Nephron progenitor cell (in vitro differentiated cells): ENCODE results near the gene PCDH9.

ENCODE experiments used
- DNase-seq: peaks from one replicate; pipeline ENCODE4 v3.0.0; 2021
- H3K27ac Mint-ChIP-seq: 2 replicates; pipeline ENCODE4 v1.8.0; 2021; ENCODE audit warnings: mild to moderate bottlenecking, moderate library complexity, mixed read lengths
- H3K27me3 Mint-ChIP-seq: 2 replicates; pipeline ENCODE4 v1.8.0; 2021; ENCODE audit warnings: mild to moderate bottlenecking, low read depth, mixed read lengths; ENCODE audit not compliant: poor library complexity
- H3K36me3 Mint-ChIP-seq: 2 replicates; pipeline ENCODE4 v1.8.0; 2021; ENCODE audit warnings: low read depth, mixed read lengths
- H3K4me1 Mint-ChIP-seq: 2 replicates; pipeline ENCODE4 v1.8.0; 2021; ENCODE audit warnings: mixed read lengths
- H3K4me3 Mint-ChIP-seq: 2 replicates; pipeline ENCODE4 v1.8.0; 2021; ENCODE audit warnings: mild to moderate bottlenecking, moderate library complexity, mixed read lengths
- H3K9me3 Mint-ChIP-seq: 2 replicates; pipeline ENCODE4 v1.8.0; 2021; ENCODE audit warnings: mild to moderate bottlenecking, moderate library complexity, mixed read lengths
- TF ChIP-seq, protein P1 (sequence below): fragments of 200-600 bp; sonication (generic); IDR thresholded peaks from 2 replicates; pipeline ENCODE4 v1.5.0; 2021; ENCODE audit warnings: antibody characterized with exemption

The PCDH9 gene

DNA sequence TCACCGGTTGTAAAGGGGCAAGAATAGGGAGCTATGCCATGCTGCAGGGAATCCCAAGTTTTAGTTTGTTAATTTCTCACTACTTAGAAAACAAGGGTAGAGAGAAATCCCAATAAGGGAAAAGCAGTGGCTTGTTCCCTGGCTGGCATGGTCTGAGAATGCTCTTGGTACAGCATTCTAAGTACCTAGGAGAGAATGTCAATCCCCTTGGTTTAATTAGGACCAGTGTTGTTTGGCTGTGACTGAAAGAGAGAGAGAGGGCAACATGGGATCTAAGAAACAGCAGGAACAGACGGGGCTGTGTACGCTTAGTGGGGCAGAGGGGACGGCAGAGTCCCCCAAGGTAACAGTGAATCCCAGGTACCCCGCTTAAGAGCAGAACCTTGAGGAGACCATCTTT, 228.8 kb downstream of the PCDH9 start:
- H3K4me3 Mint-ChIP-seq = no peak overlapping the region
- peaks cover 4% of the 10 kb centered on the region for H3K9me3 Mint-ChIP-seq
- peaks cover 4% of the 10 kb centered on the region for H3K36me3 Mint-ChIP-seq
- TF ChIP-seq, protein P1, sequence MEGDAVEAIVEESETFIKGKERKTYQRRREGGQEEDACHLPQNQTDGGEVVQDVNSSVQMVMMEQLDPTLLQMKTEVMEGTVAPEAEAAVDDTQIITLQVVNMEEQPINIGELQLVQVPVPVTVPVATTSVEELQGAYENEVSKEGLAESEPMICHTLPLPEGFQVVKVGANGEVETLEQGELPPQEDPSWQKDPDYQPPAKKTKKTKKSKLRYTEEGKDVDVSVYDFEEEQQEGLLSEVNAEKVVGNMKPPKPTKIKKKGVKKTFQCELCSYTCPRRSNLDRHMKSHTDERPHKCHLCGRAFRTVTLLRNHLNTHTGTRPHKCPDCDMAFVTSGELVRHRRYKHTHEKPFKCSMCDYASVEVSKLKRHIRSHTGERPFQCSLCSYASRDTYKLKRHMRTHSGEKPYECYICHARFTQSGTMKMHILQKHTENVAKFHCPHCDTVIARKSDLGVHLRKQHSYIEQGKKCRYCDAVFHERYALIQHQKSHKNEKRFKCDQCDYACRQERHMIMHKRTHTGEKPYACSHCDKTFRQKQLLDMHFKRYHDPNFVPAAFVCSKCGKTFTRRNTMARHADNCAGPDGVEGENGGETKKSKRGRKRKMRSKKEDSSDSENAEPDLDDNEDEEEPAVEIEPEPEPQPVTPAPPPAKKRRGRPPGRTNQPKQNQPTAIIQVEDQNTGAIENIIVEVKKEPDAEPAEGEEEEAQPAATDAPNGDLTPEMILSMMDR = no peak
- H3K4me1 Mint-ChIP-seq = peaks cover 12% of the 10 kb centered on the region
- H3K27ac Mint-ChIP-seq = peak overlapping the region; percentile 17
- peaks cover 3% of the 10 kb centered on the region for H3K27me3 Mint-ChIP-seq
- no peak for DNase-seq

DNA sequence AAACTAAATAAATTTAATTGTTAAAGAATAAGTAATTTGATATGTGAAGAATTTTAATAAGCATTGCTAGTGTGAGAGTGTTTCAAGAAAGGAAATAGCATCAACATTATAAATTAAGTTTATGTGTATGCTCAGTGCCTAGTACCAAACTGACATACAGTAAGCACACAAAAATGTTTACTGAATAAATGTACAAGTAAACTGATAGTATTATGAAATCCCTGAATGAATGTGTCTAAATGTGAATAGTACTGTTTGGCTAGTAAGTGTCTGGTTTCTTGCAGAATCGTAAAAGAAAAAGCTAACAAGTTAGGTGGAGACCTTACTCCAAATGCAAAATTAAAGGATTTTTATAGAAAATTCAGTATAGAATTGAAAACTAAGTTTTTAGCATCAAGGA, 233.6 kb downstream of the PCDH9 start:
- TF ChIP-seq, protein P1 = no peak
- H3K36me3 Mint-ChIP-seq = peaks cover 4% of the 10 kb centered on the region
- peaks cover 4% of the 10 kb centered on the region for H3K9me3 Mint-ChIP-seq
- no peak for DNase-seq
- peaks cover 3% of the 10 kb centered on the region for H3K27me3 Mint-ChIP-seq
- H3K27ac Mint-ChIP-seq = no peak overlapping the region
- peaks cover 30% of the 10 kb centered on the region for H3K4me1 Mint-ChIP-seq
- H3K4me3 Mint-ChIP-seq = no peak overlapping the region

DNA sequence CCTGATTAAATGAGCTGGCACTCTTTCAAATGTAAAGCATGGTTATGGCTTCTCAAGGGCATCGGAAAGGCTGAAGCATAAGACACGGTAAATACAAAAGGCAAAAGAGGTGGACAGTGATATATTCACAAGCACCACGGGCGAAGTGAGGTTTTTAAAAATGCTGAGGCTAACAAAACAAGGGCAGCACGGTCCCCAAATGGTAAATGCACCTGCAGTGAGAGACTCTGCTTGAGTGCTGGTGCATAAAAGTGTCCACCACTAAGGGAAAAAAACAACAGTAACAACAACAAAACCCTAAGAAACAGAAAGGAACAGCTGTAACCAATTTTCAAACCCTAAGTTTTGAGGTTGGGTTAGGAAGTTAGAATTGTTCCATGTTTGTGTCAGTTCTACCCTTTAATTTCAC, 234.9 kb downstream of the PCDH9 start:
- TF ChIP-seq, protein P1 = no peak
- H3K4me3 Mint-ChIP-seq = no peak overlapping the region
- peaks cover 4% of the 10 kb centered on the region for H3K36me3 Mint-ChIP-seq
- H3K9me3 Mint-ChIP-seq = peaks cover 4% of the 10 kb centered on the region
- peaks cover 3% of the 10 kb centered on the region for H3K27me3 Mint-ChIP-seq
- peaks cover 26% of the 10 kb centered on the region for H3K4me1 Mint-ChIP-seq
- no peak for DNase-seq
- no peak overlapping the region for H3K27ac Mint-ChIP-seq

DNA sequence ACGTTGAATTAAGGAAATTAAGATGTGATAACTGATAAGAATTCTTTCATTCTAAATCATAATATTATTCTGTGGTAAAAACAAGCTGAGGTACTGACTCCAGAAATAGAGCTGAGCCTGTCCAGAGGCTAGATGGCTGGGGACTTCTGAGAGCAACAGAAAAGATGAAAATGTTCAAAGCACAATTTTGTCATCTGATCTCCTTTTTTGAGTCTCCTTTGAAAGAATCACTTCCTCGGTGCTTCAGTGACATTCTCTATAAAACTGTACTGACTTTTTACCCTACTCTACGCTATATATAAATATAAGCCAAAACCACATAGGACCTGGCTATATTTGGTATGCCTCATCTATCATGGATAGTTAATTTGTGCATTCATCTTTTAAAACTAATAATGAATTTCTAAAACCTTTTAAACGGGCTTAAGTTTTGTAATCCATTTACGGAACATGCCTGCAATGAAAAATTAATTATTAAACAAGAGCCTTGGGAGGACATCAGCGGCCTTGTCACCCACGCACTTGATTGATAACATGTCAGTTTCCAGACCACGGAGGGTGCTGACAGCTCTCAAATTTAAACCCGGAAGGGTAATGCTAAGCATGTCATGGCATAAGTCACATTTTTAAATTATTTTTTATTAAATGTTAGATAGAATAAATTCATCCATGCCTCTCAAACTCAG, 235.5 kb downstream of the PCDH9 start:
- Mint-ChIP-seq H3K4me3 (peak overlapping the region; percentile 61), H3K27me3 (peaks cover 3% of the 10 kb centered on the region), H3K9me3 (peaks cover 4% of the 10 kb centered on the region), H3K27ac (no peak overlapping the region), H3K4me1 (peaks cover 26% of the 10 kb centered on the region), H3K36me3 (peaks cover 4% of the 10 kb centered on the region)
- TF ChIP-seq, protein P1 = no peak
- no peak for DNase-seq

DNA sequence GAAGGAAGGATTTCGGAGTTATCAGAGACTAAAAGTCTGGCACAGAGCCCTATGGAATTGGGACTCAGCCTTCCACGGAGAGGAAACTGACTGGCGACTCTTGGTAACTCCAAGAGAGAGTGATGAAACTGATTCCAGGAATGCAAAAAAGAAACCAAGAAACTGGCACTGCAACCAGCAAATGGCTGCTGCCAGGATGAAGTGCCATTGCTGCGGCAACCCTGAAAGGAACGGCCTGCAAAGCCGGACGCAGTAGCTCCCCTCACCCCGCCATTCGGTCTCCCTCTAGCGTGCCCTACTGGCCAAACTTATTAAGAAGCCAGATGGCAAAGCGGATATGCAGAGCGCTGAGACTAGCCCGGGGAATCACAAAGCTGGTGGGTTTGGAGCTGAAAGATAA, 236.0 kb downstream of the PCDH9 start:
- peak overlapping the region; percentile 66 for H3K27ac Mint-ChIP-seq
- peak; percentile 75 for DNase-seq
- peaks cover 2% of the 10 kb centered on the region for H3K9me3 Mint-ChIP-seq
- H3K36me3 Mint-ChIP-seq = peaks cover 2% of the 10 kb centered on the region
- H3K4me3 Mint-ChIP-seq = peak overlapping the region; percentile 61
- peaks cover 26% of the 10 kb centered on the region for H3K4me1 Mint-ChIP-seq
- peaks cover 3% of the 10 kb centered on the region for H3K27me3 Mint-ChIP-seq
- TF ChIP-seq, protein P1 = peak; percentile 69

- Mint-ChIP-seq H3K9me3 (no peaks in the 10 kb centered on the region), H3K27me3 (peaks cover 3% of the 10 kb centered on the region), H3K4me3 (no peak overlapping the region), H3K4me1 (peaks cover 26% of the 10 kb centered on the region), H3K36me3 (no peaks in the 10 kb centered on the region), H3K27ac (no peak overlapping the region)
- TF ChIP-seq, protein P1 = no peak
- no peak for DNase-seq
These were observed 237.4 kb downstream of the PCDH9 start for GRCh38 chr13:66992719-66993118.
